ENCODE results near the gene SLC1A2. TPM values are rescaled to one million over a fixed set of nuclear protein-coding genes. Genes with fewer than 3 reads are reported as not detected.

The SLC1A2 gene
- total and polyA plus RNA-seq, 2 experiments from 2014 or later = 0.70 to 2.8 TPM

- peaks cover 2% of the 10 kb centered on the region for H3K27me3 Mint-ChIP-seq (ENCODE audit: insufficient read depth, low read depth, poor library complexity)
- H3K27me3 ChIP-seq (ENCODE audit: insufficient read depth) = no peaks in the 10 kb centered on the region
- H3K4me3 ChIP-seq = no peak overlapping the region
- no peak overlapping the region for H3K4me2 ChIP-seq
- H3K79me2 ChIP-seq (replicated peaks; ENCODE audit: insufficient read depth) = no peaks in the 10 kb centered on the region
- TF ChIP-seq POLR2AphosphoS5 (IDR thresholded peaks at IDR 0.05; ENCODE audit: low read depth) (no peak), ZNF462 (CRISPR knock-in tag; IDR thresholded peaks at IDR 0.05) (no peak), EZH2phosphoT487 (IDR thresholded peaks at IDR 0.05; ENCODE audit: unreplicated experiment) (no peak), CREB1 (CRISPR knock-in tag; IDR thresholded peaks at IDR 0.05; ENCODE audit: low read depth) (no peak), STAT1 (IDR thresholded peaks at IDR 0.05; ENCODE audit: unreplicated experiment) (no peak), JUNB (IDR thresholded peaks at IDR 0.05; ENCODE audit: unreplicated experiment) (no peak), ZNF114 (CRISPR knock-in tag; IDR thresholded peaks at IDR 0.05) (no peak), EZH2 (IDR thresholded peaks at IDR 0.05; ENCODE audit: low read depth, unreplicated experiment) (no peak), ZNF331 (CRISPR knock-in tag; IDR thresholded peaks at IDR 0.05; ENCODE audit: low read depth) (no peak), ETS1 (IDR thresholded peaks at IDR 0.05) (no peak), NANOG (IDR thresholded peaks at IDR 0.05; ENCODE audit: borderline replicate concordance) (no peak), CTCF (conservative IDR thresholded peaks at IDR 0.05; ENCODE audit: low read depth in 2 of 2) (no peak)
- TF ChIP-seq, protein P1, sequence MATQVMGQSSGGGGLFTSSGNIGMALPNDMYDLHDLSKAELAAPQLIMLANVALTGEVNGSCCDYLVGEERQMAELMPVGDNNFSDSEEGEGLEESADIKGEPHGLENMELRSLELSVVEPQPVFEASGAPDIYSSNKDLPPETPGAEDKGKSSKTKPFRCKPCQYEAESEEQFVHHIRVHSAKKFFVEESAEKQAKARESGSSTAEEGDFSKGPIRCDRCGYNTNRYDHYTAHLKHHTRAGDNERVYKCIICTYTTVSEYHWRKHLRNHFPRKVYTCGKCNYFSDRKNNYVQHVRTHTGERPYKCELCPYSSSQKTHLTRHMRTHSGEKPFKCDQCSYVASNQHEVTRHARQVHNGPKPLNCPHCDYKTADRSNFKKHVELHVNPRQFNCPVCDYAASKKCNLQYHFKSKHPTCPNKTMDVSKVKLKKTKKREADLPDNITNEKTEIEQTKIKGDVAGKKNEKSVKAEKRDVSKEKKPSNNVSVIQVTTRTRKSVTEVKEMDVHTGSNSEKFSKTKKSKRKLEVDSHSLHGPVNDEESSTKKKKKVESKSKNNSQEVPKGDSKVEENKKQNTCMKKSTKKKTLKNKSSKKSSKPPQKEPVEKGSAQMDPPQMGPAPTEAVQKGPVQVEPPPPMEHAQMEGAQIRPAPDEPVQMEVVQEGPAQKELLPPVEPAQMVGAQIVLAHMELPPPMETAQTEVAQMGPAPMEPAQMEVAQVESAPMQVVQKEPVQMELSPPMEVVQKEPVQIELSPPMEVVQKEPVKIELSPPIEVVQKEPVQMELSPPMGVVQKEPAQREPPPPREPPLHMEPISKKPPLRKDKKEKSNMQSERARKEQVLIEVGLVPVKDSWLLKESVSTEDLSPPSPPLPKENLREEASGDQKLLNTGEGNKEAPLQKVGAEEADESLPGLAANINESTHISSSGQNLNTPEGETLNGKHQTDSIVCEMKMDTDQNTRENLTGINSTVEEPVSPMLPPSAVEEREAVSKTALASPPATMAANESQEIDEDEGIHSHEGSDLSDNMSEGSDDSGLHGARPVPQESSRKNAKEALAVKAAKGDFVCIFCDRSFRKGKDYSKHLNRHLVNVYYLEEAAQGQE (IDR thresholded peaks at IDR 0.05; ENCODE audit: unreplicated experiment) = no peak
- no peak for ATAC-seq
- no peaks in the 10 kb centered on the region for H3K36me3 Mint-ChIP-seq (ENCODE audit: low read depth)
- no peak overlapping the region for H3K4me3 Mint-ChIP-seq
- H3K9me3 Mint-ChIP-seq = no peaks in the 10 kb centered on the region
- H2AFZ ChIP-seq = no peak overlapping the region
- H3K9me2 ChIP-seq (ENCODE audit: insufficient read depth) = no peaks in the 10 kb centered on the region
- no peaks in the 10 kb centered on the region for H3K4me1 Mint-ChIP-seq
- no peaks in the 10 kb centered on the region for H3K36me3 ChIP-seq (ENCODE audit: insufficient read depth)
- no peaks in the 10 kb centered on the region for H4K20me1 ChIP-seq (replicated peaks; ENCODE audit: insufficient read depth)
- H3K27ac Mint-ChIP-seq = no peak overlapping the region
- H3F3A ChIP-seq (replicated peaks; ENCODE audit: low read depth) = no peaks in the 10 kb centered on the region
- DNase-seq (ENCODE audit: low spot score) = no peak
- H3K27ac ChIP-seq (ENCODE audit: low read depth) = no peak overlapping the region
- no peaks in the 10 kb centered on the region for H3K4me1 ChIP-seq (ENCODE audit: insufficient read depth)
Measured at GRCh38 chr11:35432464-35432863, 13.1 kb upstream of the SLC1A2 start.

Measured in GM23338 (cell line).